Measurements from ENCODE around the gene TMEM200A.

Gene TMEM200A

GRCh38 chr6:130376936-130377335 is 11.1 kb downstream of the TMEM200A start:
- no peak for DNase-seq (ENCODE audit: extremely low read depth in 1 of 2, low read depth in 1 of 2)

DNA sequence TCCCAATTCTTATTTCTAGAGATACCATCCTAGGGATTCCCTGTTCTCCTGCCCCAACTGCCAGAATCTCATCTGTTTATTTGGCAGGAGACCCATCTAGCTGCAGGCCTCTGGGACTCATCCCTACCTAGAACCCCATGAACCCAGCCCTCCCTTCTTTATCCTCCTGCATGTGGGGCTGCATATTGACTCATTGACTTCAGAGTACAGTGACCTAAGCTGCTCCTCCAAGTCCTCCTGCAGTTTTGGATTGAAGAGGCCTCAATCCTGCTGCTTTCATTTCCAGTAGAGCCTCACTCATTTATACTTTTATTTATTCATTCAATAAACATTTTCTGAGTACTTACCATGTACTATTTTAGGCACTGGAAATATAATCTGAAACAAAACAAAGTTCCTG is 11.6 kb downstream of the TMEM200A start:
- DNase-seq (ENCODE audit: extremely low read depth in 1 of 2, low read depth in 1 of 2): no peak

DNA sequence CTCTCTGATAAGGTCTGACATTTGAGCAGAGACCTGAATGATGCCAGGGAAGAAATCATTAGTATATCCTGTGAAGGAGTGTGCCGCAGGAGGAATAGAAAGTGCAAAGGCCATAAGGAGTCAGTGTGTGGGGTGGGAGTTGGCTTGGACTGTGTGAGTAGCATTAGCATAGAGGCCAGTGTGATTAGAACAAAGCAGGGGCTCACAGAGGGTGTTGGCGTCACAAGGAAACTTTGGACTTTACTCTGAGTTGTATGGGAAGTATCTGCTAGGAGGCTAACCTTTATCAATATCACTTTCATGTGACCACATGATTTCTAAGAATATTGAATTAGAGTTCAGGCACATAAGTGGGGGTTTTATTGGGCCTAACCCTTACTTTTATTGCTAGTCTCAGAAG is 12.1 kb downstream of the TMEM200A start:
- DNase-seq (ENCODE audit: extremely low read depth in 1 of 2, low read depth in 1 of 2): no peak

- no peak for DNase-seq (ENCODE audit: extremely low read depth in 1 of 2, low read depth in 1 of 2)
Observed at GRCh38 chr6:130379223-130379622, 13.4 kb downstream of the TMEM200A start.

- no peak for DNase-seq (ENCODE audit: extremely low read depth in 1 of 2, low read depth in 1 of 2)
Observed at GRCh38 chr6:130381012-130381411, 15.2 kb downstream of the TMEM200A start.

- DNase-seq (ENCODE audit: extremely low read depth in 1 of 2, low read depth in 1 of 2): no peak
Observed at GRCh38 chr6:130381459-130382380, 15.9 kb downstream of the TMEM200A start.

DNA sequence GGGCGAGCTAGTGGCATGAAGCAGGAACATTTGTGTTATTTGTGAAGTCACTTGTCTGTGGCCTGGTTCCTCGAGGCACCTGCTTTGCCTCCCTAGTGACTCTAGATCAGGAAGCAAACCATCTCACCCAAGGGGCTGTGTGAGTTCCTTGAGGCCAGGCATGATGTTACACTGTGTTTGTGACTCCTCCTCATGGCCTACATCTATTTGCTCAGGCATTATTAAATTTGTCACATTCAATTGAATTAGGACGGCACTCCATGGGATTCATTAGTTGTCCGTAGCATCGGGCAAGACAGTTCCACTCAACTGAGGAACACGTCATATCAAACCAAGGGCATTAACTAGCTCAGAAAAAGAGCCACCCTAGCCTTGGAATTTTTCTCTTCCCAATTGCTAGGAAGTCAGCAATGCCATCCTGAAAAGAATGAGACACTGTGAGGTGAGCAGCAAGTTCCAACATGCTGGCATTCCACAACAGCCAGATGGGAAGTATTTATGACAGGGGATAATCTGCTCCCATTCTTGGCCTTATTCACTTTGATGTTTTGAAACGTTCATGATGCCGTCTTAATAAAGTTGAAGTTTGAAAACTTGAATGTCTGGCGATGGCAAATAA is 17.2 kb downstream of the TMEM200A start:
- DNase-seq (ENCODE audit: extremely low read depth in 1 of 2, low read depth in 1 of 2): no peak

GRCh38 chr6:130385064-130385695 is 19.4 kb downstream of the TMEM200A start:
- no peak for DNase-seq (ENCODE audit: extremely low read depth in 1 of 2, low read depth in 1 of 2)

- no peak for DNase-seq (ENCODE audit: extremely low read depth in 1 of 2, low read depth in 1 of 2)
Observed at GRCh38 chr6:130389142-130389541, 23.3 kb downstream of the TMEM200A start.

- DNase-seq (ENCODE audit: extremely low read depth in 1 of 2, low read depth in 1 of 2): no peak
Observed at GRCh38 chr6:130390890-130391289, 25.1 kb downstream of the TMEM200A start.

DNA sequence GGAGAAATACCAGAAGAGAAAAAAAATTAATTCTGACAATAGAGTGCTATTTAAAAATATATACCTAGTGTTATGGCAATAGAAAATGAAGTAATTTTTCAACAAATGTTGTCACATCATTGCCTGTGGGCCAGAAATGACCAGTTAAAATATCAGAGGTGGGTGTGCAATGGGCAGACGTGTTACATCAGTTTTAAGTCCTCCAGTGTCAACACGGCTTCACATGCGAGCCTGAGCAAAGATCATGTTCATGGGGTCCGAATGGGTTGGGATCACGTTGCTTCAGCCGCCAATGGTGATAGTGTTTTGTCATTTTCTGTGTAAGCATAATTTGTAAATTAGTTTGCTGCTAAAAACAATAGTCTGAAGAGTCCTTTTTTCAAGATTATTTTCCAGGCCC is 27.5 kb downstream of the TMEM200A start:
- no peak for DNase-seq (ENCODE audit: extremely low read depth in 1 of 2, low read depth in 1 of 2)

DNA sequence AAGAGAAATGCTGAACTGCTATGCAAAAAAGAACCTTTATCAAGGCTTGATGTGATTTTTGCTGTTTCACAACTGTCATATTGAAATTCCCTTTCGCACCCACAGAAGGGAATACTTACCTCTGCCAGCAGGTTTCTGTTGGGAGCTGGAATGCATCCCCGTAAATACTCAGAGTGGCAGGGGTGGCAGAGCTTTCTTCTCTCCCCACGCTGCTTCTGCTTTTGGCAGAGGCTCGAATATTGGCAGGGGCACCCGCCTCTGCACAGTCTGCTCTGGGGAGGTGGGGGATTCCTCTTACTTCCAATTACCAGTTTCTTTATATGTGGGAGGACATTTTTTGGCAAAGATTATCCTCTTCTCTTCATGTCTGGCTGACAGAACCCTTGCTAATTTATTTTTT is 28.4 kb downstream of the TMEM200A start:
- no peak for DNase-seq (ENCODE audit: extremely low read depth in 1 of 2, low read depth in 1 of 2)

DNA sequence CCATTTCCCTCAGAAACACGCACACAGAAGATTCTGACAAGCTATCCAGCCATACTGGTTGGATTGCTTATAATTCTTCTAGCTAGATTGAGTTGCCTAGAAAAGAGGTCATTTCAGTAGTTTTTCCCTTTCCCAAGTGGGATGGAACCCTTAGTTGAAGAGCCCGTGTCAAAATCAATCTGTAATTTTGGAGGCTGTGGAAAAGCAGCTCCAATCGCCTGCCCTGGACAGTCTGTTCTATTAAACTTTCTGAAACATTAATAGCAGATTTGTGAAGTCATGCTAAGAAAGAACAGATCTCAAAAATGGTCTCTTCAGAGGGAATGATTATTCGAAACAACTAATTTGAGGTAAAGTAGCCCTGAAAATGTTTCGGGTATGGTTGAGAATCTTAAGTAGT is 29.3 kb downstream of the TMEM200A start:
- DNase-seq (ENCODE audit: extremely low read depth in 1 of 2, low read depth in 1 of 2): no peak

DNA sequence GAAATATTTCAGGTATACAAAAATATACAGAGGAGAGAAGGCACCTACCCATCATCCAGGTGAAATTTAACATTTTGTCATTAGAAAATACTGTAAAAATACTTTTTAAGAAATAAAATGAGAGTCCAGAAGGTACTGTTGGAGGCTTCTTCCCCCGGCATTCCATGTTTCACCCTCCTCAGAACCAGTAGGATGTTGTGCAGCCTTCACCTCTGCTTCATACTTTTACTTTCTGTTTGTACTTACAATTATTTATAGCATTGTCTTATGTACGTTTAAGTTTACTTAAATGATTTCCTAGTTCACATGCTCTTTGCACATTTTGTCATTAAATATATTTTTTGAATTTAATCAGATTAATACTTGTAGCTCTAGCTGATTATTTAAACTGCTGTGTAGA is 30.9 kb downstream of the TMEM200A start:
- DNase-seq (ENCODE audit: extremely low read depth in 1 of 2, low read depth in 1 of 2): no peak

- no peak for DNase-seq (ENCODE audit: extremely low read depth in 1 of 2, low read depth in 1 of 2)
Observed at GRCh38 chr6:130405549-130405948, 39.7 kb downstream of the TMEM200A start.

DNA sequence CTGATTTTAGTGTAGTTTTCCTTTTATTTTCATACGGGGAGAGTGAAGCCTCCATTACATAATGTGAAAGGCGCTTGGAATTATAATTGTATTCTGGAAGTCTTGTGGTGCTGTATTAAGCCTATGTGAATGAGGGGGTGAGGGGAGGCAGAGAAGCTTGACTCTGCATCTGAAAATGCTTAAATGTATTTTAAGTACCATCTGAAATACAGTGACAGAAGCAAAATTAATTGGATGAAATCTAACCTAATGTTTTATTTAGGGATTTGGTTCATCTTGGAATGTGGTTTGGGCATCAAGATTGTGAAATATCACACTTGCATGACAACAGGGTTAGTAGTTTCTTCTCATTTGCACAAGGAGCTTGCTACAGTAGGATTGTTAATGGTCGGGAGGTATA is 41.2 kb downstream of the TMEM200A start:
- DNase-seq (ENCODE audit: extremely low read depth in 1 of 2, low read depth in 1 of 2): no peak

DNA sequence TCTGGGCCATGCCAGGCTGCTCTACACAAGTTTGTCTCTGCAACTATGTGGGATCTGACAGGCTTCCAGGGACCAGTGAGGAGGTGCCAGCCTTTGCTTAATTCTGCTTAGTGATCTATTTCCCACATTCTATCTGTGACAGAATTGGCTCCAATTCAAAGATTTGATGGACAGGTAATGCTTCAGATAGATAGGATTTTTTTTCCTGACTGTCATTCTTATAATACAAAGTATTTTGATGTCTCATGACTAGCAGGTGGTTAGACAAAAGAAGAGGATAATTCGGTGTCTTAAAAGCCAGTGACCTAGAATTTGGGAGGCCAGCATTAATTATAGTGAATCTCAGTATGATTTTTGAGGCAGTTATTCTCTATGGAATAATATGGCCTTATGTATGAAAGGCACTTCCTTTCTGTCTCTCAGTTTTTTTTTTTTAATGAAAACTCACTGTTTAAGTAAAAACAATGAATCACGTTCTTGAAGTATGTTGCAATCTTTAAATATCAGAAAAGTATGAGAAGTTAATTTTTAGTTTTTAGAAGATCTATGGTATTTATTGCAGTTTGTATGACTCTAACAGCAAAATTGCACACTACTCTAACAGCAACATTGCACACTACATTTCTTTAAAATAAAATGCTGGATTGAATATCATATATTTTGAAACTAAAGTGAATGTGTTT is 43.7 kb downstream of the TMEM200A start:
- DNase-seq (ENCODE audit: extremely low read depth in 1 of 2, low read depth in 1 of 2): no peak

DNA sequence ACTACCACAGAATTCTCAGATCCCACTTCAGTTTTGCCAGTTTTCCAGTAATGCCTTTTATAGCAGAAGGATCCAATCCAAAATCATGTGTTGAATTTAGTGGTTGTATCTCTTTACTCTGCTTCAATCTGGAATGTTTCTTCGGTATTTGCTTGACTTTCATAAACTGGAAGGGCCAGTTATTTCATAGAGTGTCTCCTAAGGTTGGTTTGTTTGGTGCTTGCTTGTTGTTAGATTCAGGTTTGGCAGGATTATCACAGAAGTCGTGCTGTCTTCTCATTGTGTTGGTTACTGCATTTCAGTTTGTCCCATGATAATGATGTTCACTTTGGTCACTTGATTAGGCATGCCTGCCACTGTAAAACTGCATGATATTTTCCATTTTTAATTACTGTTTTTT is 45.7 kb downstream of the TMEM200A start:
- DNase-seq (ENCODE audit: extremely low read depth in 1 of 2, low read depth in 1 of 2): no peak

GRCh38 chr6:130412556-130413290 is 46.9 kb downstream of the TMEM200A start:
- no peak for DNase-seq (ENCODE audit: extremely low read depth in 1 of 2, low read depth in 1 of 2)

DNA sequence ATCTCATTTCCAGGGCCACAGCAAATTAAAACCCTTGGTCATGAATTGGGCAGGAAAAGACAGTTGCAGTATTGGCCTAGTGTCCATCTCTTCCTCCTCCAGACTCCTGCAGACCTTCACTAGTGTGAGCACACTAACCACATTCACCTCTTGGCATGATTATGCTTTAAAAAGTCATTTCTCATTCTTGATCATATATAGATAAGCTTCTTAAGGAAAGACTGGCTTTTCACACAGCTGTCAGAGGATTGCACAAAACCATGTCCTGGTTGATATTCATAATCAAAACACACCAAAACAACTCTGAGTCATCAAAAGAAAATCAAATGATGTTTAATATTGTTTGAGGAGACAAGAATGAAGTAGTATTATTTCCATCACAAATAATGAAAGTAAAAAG is 52.1 kb downstream of the TMEM200A start:
- no peak for DNase-seq (ENCODE audit: extremely low read depth in 1 of 2, low read depth in 1 of 2)

- DNase-seq (ENCODE audit: extremely low read depth in 1 of 2, low read depth in 1 of 2): no peak
Observed at GRCh38 chr6:130420911-130421310, 55.1 kb downstream of the TMEM200A start.

All from stimulated activated CD8-positive, alpha-beta memory T cell treated with anti-CD3 and anti-CD28 coated beads, Interleukin-7, amount 100 ng/mL, for 48 hours (primary cell).